Right lobe of liver (tissue), 4 donors: Measurements from ENCODE around the gene CCL4L2.
"Not testable (repeated sequence)": the region's sequence is repeated elsewhere in the genome, so short reads cannot be mapped to it uniquely, and the experiment has no call there.

Source experiments
- POLR2A ChIP-seq: fragments of 450-650 bp; IDR thresholded peaks from one replicate; pipeline ENCODE4 v1.6.1; 2017; ENCODE audit warnings: antibody characterized with exemption, mild to moderate bottlenecking
- TF ChIP-seq, protein P1 (sequence below), 4 donors: fragments of 200-600 bp in 3 of 4; fragments of 450-650 bp in 1 of 4; IDR thresholded peaks; one replicate each; pipeline versions ENCODE4 v1.5.1 to v1.8.0; 2016 to 2022; ENCODE audit warnings: antibody characterized with exemption in 4 of 4, mild to moderate bottlenecking in 2 of 4
- donor health status: DM: no; HTN: no; CAD: no.
- donor health status: DM: no; HTN: no; CAD: no.
- donor health status: DM: no; HTN: yes; CAD: no.

DNA sequence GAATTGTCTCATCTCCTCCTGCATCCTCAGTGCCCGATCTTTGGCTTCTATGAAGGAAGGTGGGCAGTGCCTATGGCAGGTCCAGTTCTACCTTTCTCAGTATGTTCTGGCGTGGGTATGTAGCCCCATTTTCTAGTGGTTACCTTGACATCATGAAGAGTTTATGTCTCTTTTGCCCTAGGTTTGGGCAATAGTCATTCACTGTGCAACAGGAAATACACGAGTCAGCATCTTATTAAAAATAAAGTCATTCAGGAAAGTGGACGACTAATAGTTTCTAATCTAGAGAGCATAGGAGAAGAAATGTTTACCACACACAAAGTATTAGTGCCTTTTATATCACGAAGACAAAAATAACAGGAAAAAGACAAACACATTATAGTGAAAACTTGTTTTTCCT, 20.9 kb upstream of the CCL4L2 start:
- TF ChIP-seq, protein P1, sequence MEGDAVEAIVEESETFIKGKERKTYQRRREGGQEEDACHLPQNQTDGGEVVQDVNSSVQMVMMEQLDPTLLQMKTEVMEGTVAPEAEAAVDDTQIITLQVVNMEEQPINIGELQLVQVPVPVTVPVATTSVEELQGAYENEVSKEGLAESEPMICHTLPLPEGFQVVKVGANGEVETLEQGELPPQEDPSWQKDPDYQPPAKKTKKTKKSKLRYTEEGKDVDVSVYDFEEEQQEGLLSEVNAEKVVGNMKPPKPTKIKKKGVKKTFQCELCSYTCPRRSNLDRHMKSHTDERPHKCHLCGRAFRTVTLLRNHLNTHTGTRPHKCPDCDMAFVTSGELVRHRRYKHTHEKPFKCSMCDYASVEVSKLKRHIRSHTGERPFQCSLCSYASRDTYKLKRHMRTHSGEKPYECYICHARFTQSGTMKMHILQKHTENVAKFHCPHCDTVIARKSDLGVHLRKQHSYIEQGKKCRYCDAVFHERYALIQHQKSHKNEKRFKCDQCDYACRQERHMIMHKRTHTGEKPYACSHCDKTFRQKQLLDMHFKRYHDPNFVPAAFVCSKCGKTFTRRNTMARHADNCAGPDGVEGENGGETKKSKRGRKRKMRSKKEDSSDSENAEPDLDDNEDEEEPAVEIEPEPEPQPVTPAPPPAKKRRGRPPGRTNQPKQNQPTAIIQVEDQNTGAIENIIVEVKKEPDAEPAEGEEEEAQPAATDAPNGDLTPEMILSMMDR (IDR thresholded peaks at IDR 0.05): not testable (repeated sequence)
- not testable (repeated sequence) for TF ChIP-seq POLR2A
